Medulla oblongata (tissue), 1 donor: ENCODE data around the gene NYNRIN.
"Not testable (repeated sequence)": the region's sequence is repeated elsewhere in the genome, so short reads cannot be mapped to it uniquely, and the experiment has no call there.

Source experiments
- DNase-seq: peaks from one replicate; pipeline ENCODE4 v3.0.0-alpha.2; 2015; ENCODE audit errors: extremely low spot score

The NYNRIN gene

DNA sequence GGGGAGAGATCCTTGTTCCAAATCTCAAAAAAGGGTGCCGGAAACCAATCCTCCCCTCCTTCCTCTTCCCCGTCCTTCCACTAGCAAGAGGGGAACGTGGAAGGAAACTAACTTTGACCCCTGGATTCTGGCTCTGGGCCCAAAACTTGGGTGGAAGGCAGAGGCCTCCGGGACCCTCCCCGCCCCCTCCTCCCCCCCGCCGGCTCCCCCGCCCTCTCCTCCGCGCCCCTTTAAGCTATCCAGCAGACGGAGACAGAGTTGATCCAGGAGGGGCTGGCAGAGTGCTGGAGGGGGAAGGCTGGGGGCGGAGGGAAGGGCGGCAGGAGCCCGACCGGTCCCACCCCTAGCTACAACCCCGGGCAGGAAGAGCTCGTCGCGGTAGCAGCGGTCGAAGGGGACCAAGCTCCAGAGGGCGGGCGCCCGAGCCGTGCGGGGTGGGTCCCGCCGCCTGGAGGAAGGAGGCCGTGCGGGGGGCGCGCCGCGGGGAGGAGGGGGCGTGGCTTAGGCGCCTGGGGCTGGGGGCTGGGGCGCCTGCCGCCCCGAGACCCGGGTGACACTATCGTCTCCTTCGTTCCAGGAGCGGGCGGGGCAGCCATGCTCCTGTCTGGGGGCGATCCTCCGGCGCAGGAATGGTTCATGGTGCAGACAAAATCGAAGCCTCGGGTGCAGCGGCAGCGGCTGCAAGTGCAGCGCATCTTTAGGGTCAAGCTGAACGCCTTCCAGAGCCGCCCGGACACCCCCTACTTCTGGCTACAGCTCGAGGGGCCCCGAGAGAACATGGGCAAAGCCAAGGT lies at the start of gene NYNRIN:
NYNRIN (plus strand) TSS at position 351 of the 794 bp plus-strand sequence; CDS start at position 595, 244 bp downstream.
- DNase-seq, result peak; percentile 19

DNA sequence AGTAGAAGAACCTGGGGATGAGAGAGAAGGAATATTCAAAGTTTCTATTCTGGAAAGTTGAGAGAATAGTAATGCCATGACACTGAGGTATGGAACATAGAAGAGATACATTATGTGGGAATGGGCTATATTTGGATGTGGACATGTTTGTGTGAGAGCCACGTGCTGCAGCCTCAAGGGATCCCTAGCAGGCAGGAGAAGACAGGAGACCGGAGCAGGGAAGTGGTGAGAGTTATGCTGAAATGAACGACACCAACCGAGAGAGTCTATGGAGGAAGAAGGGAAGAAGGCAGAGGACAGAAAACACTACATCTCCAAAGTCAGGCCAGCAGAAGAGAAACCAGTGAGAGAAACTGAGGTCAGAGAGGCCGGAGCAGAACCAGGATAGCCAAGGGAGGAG lies 49.1 kb upstream of the NYNRIN start:
- DNase-seq, result no peak

DNA sequence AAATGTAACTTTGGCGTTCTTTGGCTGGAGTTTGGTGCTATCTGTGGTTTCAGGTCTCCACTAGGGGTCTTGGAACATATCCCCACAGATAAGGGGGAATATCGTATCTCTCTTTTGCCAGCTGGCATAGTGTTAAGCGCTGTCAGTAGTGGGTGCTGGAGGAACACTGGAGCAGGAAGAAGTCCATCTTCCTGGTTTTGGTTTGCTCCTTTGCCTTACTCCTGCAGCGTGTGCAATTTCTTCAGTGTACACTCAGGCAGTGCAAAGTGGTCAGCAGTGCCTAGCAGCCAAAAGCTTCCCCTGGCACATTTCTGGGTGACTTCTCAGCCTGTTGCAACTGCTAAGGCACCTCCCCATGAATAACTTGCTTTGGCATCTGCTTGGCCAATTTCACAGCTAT lies 47.3 kb upstream of the NYNRIN start:
- DNase-seq, result no peak

DNA sequence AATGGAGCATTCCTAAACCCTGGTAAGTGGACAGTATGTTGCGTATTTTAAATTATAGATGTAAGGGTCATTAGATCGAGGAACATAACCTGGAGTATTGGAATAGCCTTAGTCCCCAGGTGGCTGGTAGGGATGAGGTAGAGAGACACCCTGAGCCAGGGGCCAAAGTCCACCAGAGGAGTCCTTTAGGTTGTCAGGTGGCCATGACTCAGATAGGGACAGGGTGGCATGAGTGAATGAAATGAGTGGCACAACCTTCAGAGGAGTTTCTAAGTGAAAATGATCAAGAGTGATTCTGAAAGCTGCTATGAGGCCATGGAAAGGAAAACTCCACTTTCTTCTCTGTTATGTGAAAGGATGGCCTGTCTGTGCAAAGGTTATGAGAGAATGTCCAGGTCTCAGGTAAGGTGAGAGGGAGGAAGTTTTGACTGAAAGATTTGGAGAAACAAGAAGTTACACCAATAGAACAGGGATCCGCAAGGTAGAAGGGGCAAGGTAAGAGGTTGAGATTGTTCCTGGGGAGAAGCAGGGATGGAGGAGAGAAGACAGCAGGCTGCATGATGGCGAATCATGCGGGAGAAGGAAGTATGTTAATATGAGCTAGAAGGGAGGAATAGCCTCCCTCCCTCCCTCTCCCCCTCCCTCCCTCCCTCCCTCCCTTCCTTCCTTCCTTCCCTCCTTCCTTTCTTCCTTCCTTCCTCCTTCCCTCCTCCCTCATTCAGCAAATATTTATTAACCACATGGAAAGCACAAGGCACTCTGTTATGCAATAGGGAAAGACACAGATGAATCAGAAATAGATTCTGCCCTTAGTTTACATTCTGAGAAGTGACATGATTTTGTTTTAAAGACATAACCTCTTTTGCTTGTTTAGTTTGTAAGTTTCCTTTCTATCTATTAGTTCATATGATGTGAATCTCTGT lies 45.0 kb upstream of the NYNRIN start:
- DNase-seq, result no peak

DNA sequence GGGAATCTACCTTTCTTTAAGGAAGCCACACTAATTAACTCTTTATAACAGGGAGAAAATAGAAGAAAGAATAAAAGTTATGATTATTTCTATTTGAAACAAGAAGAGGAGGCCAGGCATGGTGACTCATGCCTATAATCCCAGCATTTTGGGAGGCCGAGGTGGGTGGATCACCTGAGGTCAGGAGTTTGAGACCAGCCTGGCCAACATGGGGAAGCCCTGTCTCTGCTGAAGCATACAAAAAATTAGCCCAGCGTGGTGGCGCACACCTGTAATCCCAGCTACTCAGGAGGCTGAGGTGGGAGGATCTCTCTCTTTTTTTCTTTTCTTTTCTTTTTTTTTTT lies 44.3 kb upstream of the NYNRIN start:
- not testable (repeated sequence) for DNase-seq

DNA sequence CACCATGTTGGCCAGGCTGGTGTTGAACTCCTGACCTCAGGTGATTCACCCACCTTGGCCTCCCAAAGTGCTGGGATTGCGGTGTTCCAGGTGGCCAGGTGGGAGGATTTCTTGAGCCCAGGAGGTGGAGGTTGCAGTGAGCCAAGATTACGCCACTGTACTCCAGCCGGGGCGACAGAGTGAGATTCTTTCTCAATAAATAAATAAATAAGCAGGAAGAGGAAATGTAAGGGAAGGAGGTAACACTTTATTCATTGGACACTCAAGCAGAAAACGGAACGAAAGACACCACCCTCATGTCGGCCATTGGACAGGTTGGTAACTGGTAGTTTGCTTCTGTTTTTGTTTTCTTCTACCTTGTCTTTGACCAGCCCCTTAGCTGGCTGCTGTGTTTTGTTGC lies 43.8 kb upstream of the NYNRIN start:
- DNase-seq, result no peak

DNA sequence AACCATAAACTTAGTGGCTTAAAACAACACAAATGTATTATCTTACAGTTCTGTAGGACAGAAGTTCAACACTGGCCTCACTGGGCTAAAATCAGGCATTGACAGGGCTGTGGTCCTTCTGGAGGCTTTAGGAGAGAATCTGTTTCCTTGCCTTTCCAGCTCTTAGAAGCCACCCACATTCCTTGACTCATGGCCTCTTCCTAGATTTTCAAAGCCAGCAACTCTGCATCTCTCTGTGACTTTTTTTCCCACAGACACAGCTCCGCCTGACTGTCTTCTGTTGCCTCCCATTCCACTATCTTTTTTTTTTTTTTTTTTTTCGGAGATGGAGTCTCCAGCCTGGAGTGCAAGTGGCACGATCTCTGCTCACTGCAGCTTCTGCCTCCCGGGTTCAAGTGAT lies 42.6 kb upstream of the NYNRIN start:
- no peak for DNase-seq

DNA sequence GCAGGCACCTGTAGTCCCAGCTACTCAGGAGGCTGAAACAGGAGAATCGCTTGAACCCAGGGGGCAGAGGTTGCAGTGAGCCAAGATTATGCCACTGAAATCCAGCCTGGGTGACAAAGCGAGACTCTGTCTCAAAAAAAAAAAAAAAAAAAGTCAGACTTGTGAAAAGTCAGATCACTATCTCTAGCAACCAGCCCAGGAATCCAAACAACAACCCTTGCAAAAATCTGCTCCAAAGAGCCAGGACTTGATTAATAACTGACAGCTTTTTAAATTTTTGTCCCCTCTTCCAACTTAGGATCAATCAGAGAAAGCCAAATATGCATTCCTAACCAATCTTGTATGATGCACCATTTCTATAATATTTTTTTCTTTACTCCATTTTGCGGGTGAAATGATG lies 38.5 kb upstream of the NYNRIN start:
- DNase-seq, result no peak

DNA sequence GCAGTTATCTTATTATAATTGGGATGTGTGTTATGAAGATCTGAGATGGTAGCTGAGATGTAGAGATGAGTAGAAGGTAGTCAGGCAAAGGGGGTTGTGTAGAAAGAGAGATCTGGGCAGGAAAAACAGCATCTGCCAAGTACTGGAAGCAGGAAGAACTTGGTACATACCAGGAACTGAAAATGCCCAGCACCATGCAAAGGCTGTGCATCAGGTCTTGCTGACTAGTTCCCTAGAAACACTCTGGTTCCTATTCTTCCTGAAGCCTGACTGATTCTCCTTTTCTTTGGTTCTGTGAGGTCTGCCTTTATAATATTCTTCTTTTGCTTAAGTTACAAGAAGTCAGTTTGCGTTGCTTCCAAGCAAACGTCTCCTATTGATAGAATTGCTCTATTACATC lies 37.5 kb upstream of the NYNRIN start:
- DNase-seq, result peak; percentile 32

DNA sequence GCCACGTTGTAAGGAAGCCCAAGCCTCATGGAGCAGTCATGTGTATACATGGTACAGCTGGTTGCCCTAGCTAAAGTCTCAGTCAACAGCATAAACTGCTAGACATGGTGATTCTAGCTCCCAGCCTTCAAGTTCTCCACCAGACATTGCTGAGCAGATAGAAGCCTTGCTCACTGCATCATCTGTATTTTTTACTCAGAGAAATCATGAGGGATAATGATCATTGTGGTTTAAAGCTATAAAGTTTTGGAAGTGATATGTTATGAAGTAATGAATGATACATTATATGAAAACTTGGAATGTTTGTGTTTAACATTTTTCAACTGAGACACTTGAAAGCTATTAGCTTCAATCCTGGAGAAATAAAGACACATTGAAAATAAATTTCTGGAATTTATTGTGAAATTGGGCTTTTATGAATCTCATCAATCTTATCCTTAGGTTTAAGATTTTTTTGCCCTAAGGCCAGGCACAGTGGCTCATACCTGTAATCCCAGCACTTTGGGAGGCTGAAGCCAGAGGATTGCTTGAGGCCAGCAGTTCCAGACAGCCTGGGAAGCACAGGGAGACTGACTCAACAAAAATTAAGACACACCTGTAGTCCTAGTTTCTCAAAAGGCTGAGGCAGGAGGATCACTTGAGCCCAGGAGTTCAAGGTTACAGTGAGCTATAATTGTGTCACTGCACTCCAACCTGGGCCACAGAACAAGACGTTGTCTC lies 36.4 kb upstream of the NYNRIN start:
- no peak for DNase-seq

DNA sequence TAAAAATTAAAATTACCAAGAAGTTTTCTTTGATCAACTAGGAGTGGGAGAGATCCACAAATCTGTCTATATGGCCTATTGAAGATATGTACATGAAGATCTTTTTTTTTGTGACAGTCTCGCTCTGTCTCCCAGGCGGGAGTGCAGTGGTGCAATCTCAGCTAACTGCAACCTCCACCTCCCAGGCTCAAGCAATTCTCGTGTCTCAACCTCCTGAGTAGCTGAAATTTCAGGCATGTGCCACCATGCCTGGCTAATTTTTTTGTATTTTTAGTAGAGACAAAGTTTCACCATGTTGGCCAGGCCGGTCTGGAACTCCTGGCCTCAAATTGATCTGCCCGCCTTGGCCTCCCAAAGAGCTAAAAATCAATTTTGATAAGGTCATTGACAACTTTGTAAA lies 35.4 kb upstream of the NYNRIN start:
- no peak for DNase-seq

DNA sequence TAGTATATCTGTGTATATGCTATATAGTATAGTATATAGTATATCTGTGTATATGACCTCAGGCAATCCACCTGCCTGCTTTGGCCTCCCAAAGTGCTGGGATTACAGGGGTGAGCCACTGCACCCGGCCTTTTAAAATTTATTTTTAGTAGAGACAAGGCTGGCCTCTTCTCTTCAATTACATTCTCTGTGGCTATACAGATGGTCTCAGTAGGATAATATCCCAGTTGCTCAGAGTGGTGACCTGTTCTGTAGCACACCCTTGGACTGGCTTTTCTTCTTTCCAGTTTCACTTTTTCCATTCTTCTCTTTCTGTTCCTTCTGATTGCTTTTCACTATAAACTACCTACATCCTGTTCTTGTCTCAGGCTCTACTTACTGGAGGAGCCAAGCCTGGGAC lies 34.0 kb upstream of the NYNRIN start:
- no peak for DNase-seq

DNA sequence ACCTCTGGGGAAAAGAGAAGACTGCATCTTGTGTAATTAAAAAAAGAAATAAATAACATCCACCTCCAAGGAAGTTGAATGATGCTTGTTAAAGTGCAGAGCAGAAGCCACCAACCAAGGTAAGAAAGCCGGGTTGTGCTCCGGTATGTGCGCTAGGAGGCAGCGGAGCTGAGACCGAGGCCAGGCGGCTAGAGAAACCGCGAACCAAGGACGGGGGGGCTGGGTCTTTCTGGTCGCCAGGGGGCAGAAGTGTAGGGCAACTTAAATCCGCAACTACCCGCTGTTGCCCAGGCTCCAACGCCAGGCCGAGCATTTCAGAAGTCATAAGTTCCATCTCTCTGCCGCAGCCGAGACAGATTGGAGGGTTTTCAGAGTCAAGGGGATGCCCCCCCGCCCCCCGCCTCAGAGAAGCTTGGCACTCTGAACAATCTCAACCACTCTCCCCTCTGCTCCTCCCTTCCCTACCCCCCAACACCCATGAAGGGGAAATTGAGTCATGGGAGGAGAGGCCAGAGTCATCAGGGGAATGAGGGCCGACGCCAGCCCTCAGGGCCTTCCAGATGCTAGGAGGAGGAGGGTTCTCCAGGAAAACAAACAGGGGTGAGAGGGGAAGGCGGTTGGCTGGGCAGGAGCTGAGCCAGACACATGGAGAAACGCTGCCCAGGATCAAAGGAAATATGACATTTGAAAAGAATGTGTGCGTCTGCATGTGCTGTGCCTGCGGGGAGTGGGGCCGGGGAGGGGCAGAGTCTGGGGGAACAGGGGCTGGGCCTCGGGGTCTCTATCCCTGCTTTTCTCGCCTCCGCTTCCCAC lies 33.0 kb upstream of the NYNRIN start:
- DNase-seq, result peak; percentile 72

DNA sequence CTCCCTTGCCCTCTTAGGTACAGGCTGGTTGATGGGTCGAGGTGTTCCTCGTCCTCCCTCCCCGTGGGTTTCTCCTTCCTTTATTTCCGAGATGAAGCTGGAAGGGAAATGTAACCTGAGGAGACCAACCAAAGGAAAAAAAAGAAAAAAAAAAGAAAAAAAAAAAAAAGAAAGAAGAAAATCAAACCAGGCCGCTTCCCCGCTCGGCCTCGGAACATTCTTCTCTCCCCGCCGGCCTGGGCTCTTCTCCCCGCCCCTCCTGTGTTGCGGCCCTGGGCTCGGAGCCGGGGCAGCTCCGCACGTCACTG lies 32.4 kb upstream of the NYNRIN start:
- no peak for DNase-seq

DNA sequence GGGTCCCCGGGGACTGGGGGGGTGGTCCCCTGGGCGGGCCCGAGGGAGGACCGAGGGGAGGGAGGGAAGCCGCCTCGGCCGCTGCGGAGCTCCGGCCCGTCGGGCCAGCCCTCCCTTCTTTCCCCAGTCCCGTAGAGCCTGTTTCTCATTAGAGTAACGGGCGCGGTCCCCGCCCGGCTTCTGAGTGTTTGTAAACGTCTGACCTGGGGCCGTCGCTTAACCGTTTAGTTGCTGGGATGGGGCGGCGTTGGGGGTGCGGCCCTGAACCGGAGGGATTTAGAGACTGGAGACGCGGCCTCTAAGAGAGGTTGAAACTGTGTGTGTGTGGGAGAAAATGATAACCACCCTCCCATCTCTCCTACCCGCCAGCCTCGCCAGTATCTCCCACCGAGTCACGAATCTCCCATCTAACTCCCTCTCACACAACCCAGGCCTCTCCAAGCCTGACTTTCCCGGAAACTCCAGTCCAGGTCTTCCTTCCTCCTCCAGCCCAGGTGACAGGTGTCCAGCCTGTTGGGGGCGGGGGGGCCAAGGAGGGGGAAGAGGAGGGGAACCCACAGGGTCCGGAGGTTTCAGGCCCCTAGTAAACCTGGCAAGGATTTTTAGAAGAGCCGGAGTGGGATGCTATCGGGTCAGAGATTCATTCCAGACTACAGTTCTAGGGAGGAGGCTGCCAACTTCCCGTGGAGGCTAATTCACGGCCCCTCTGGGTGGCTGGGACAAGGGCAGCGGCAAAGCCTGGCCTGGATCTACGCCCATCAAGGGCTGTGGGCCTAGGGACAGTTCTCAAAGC lies 31.9 kb upstream of the NYNRIN start:
- DNase-seq, result peak; percentile 63

DNA sequence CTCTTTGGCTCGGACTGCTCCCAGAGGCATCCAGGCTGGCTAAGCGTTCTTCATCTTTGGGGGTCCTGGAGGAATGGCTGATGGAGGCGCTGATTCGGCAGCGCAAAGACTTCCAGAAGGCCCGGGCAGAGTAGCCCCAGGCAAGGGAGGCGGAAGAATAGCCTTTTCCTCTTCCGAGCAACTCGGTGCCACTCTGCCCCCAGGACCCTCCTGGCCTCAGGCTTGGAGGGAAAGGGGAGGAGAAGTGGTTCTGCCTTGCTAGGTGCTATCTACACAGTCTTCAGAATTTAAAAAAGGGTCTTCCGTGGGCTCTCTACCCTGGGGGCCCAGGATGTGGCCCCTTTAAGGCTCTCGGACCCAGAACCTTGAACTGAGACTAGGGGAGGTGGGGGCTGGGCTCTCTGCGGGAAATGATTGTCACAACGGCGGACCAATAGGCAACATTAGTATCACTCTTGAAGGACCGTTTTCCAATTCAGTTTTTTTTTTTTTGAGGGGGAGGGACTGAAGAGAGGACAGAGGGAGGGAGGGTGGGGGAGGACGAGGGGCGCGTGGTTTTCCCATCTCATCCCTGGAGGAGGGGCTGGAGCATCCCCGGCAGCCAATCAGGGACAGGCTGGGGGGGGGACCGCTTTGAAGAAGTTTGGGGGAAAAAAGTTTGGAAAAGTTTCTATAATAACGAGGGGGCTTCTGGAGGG lies 31.1 kb upstream of the NYNRIN start, which contains the start of gene NFATC4:
NFATC4 (plus strand) TSS at position 671 of the 698 bp plus-strand sequence. CDS start 157 bp downstream, outside the sequence.
- peak; percentile 65 for DNase-seq

DNA sequence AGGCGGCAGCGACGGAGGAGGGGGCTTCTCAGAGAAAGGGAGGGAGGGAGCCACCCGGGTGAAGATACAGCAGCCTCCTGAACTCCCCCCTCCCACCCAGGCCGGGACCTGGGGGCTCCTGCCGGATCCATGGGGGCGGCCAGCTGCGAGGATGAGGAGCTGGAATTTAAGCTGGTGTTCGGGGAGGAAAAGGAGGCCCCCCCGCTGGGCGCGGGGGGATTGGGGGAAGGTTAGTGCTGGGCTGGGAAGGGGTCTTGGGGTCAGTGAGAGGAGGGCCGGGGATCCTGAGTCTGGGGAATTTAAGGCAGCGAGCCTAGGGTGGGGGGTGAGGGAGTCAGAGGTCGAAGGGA lies 30.6 kb upstream of the NYNRIN start:
- no peak for DNase-seq

DNA sequence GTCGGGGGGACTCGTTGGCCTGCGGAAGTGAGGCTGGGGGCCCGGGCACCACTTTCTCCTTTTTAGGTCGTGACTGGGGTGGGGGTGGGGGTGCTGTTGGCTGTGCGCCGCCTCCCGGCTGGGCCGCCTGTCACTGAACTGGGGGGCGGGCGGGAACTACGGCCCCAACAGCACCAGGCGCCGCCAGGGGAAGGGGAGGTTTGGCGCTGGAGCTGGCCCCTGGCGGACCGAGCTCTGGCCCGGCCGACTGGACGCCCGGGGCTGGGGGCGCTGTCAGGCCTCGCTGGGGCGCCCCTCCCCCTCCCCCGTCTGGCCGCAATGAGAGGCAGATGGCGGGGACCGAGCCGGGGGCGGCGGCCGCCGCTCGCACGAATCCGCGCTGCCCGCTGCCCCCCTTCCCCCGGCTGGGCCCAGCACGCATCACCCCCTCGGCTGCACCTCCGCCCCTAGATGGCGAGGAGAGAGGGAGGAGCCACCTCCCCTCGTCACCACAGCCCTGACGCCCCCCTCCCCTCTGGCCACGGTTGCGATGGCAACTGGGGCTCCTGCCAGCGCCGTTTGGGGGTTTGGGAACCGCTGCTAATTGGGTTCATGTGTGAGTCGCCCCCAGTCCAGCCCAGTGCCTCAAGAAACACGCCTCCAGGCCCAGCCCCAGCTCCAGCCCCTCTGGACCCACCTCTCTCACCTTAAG lies 30.1 kb upstream of the NYNRIN start:
- DNase-seq, result peak; percentile 17

DNA sequence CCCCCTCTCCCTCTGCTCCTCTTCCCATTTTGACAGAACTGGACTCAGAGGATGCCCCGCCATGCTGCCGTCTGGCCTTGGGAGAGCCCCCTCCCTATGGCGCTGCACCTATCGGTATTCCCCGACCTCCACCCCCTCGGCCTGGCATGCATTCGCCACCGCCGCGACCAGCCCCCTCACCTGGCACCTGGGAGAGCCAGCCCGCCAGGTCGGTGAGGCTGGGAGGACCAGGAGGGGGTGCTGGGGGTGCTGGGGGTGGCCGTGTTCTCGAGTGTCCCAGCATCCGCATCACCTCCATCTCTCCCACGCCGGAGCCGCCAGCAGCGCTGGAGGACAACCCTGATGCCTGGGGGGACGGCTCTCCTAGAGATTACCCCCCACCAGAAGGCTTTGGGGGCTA lies 29.3 kb upstream of the NYNRIN start:
- DNase-seq, result no peak
